GM18873 (cell line): Measurements from ENCODE around the gene TADA3.

Experiments used
- ATAC-seq: cut with Tn5 transposase; IDR thresholded peaks from one replicate; pipeline ENCODE4 v1.9.1; 2021; ENCODE audit warnings: mild to moderate bottlenecking, moderate library complexity, moderate number of reproducible peaks; ENCODE audit not compliant: unreplicated experiment, low FRiP score

The TADA3 gene, protein sequence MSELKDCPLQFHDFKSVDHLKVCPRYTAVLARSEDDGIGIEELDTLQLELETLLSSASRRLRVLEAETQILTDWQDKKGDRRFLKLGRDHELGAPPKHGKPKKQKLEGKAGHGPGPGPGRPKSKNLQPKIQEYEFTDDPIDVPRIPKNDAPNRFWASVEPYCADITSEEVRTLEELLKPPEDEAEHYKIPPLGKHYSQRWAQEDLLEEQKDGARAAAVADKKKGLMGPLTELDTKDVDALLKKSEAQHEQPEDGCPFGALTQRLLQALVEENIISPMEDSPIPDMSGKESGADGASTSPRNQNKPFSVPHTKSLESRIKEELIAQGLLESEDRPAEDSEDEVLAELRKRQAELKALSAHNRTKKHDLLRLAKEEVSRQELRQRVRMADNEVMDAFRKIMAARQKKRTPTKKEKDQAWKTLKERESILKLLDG

DNA sequence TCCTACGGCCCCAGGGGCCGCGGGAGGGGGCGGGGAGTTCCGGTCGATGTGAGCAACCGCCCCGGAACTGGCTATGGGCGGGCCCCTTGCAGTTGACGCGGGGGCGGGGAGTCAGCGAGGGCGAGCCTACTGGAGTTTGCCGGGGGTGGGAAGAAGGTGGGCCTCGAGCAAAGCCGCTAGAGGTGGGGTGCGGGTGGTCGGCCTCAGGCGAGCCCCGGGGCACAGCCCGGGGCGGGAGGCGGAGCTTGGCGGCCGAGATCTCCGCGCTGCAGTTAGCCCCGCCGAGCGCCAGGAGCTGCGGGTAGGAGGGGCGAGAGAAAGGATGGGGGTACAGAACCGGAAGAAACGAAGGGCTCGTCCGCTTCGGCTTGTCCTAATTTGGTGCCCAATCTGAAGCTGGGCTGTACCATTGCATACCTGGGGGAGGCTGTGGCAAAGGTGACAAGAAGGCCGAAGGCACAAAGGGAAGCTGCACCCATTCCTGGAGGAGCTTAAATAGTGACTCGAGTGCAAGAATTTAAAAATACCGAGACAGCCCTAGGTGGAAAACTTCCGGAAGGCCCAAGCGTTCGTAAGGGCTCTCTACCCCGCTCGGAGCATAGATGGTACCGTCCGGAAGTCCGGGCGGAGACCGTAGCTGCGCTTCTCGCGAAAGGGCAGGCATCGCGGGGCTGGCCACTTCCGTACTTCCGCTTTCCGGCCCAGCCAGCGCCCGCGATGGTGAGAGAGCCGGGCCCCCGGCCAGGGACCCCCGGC, at the start of gene TADA3, which contains the start of gene ARPC4:
TADA3 (minus strand) TSS at position 69 of the 756 bp plus-strand sequence. CDS start 1,007 bp downstream, outside the sequence.
ARPC4 (plus strand) TSS at position 678 of the 756 bp plus-strand sequence; CDS start at position 718, 40 bp downstream.
- peak; percentile 80 for ATAC-seq

- no peak for ATAC-seq
These were observed 48.7 kb upstream of the TADA3 start for GRCh38 chr3:9841015-9841414.

DNA sequence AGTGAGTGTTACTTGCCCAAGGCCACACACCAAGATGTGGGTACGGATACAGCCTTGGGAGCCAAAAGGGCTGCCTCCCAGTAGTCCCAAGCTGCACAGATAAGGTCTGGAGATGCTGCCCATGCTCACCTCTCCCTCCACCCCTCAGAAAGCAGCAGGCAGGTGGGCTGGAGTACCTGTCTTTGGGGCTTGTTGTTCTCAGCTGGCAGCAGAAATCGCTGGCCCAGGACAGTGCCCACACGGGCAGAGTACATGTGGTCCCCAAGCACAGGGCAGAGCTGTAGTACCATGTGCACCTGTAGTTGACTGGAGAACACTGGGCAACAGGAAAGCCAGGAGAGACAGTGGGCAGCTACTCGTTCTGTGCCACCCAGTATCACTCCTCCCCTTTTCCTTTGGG, 46.6 kb upstream of the TADA3 start:
- no peak for ATAC-seq

- ATAC-seq: no peak
These were observed 45.7 kb upstream of the TADA3 start for GRCh38 chr3:9837701-9838582.

- ATAC-seq: no peak
These were observed 42.5 kb upstream of the TADA3 start for GRCh38 chr3:9834520-9835380.

DNA sequence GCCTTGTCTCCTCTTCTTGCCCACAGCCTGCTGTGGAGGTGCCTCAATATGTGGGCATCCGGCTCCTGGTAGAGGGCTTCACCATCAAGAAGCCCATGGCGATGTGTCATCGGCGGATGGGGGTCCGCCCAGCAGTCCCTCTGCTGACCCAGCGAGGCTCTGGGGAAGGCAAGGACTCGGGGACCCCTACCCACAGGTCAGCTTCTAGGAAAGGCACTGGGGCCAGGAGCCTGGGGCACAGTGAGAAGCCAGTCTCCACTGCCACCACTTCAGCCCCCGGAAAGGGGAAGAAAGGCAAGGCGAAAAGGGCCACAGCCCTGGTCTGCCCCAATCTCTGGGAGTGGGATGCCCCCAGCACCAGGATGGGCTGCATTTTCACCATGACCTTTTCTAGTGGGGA, 40.8 kb upstream of the TADA3 start:
- no peak for ATAC-seq

- ATAC-seq: no peak
These were observed 39.0 kb upstream of the TADA3 start for GRCh38 chr3:9831253-9831652.

GRCh38 chr3:9828801-9829755, 36.8 kb upstream of the TADA3 start:
- no peak for ATAC-seq

DNA sequence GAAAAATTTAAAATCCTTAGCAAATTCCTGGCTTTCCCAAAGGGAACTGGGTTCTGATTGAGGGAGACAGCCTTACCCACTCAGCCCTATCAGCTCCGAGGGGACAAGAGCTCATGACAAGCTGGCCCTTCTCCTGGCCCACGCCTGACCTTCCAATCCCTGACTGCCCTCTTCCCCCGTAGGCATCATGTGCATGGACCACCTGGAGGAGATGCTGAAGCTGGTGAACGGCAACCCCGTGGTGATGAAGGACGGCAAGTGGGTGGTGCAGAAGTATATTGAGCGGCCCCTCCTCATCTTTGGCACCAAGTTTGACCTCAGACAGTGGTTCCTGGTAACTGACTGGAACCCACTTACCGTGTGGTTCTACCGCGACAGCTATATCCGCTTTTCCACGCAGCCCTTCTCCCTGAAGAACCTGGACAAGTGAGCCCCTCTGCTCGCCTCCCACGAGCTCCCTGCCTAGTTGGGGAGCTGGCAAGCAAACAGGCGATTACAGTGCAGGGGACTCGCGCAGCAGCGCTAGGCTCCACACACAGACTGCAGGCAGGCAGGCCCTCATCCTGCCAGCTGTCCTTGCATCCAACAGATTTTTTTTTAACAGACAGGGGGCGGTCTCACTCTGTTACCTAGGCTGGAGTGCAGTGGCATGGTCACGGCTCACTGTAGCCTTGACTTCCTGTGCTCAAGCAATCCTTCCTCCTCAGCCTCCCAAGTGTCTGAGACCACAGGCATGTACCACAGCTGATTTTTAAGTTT, 34.7 kb upstream of the TADA3 start:
- ATAC-seq: no peak

- no peak for ATAC-seq
These were observed 33.3 kb upstream of the TADA3 start for GRCh38 chr3:9825451-9826040.

DNA sequence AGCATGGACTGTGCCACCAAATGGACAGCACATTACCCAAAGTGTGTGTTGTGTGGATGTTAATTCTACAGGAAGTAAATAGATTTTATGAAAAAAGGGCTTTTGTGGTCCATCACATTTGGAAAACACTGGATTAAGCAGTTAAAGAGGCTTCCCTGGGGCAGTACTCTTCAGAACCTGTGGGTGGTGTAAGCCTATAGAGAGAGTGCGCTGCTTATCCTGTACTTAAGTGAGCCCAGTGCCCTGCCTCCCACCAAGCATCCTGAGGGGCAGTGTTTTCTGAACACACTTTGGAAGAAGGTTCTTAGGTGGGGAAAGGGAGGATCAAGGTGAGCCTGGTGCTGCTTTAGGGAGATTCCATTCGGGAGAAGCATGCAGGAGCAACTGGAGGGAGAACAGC, 28.7 kb upstream of the TADA3 start:
- no peak for ATAC-seq

DNA sequence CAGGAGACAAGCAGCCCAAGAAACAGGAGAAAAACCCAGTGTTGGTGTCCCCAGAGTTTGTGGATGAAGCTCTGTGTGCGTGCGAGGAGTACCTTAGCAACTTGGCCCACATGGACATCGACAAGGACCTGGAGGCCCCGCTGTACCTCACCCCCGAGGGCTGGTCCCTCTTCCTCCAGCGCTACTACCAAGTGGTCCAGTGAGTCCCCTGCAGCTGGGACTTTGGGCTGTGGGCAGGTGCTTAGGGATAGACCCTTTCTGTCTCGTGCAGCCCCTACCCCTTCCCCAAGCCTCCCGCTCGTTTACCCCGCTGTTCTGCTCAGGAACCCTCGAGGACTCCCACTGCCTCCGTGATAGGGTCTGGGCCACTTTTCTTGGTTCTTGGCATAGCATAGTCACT, 28.3 kb upstream of the TADA3 start:
- ATAC-seq: no peak

GRCh38 chr3:9818666-9819335, 26.5 kb upstream of the TADA3 start:
- no peak for ATAC-seq

DNA sequence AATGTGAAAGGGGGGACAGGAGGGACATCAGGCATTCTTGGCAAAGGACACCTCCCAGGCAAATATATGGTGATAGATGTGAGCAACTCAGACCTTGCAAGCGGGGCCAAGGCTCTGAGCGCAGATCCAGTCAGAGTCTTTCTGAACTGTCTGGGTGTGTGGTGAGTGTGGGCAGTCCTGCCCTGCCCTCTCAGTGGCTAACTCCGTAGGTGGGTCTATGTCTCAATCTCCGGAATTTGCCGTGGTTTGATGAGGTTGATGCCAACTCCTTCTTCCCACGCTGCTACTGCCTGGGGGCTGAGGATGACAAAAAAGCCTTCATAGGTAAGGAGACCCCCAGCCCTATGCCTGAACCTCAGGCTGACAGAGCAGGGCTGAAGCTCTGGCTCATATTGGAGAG, 25.2 kb upstream of the TADA3 start:
- no peak for ATAC-seq

- ATAC-seq: no peak
These were observed 23.7 kb upstream of the TADA3 start for GRCh38 chr3:9815986-9816385.

- ATAC-seq: no peak
These were observed 20.7 kb upstream of the TADA3 start for GRCh38 chr3:9812870-9813483.

- ATAC-seq: no peak
These were observed 18.6 kb upstream of the TADA3 start for GRCh38 chr3:9810846-9811245.
